K562 (cell line): ENCODE results near the gene PAQR6. TPM values are rescaled to one million over a fixed set of nuclear protein-coding genes. Genes with fewer than 3 reads are reported as not detected.

Source experiments
- ATF7 ChIP-seq: fragments of 450-650 bp; IDR thresholded peaks from 2 replicates; pipeline ENCODE4 v1.7.1; 2014; ENCODE audit warnings: mild to moderate bottlenecking, moderate library complexity
- BRCA1 ChIP-seq, 2 experiments: fragments of 450-650 bp in 1 of 2; sonication (generic) in 1 of 2; formaldehyde crosslinking in 1 of 2; IDR thresholded peaks; 2 replicates each; pipeline versions ENCODE4 v1.5.0 to v1.6.1; 2017 to 2020; ENCODE audit warnings: mild to moderate bottlenecking in 1 of 2, missing genetic modification reagents in 1 of 2
- CHD2 ChIP-seq: IDR thresholded peaks from 2 replicates; pipeline ENCODE4 v1.6.1; 2011; ENCODE audit warnings: low read depth, low read length
- FOXK2 ChIP-seq, 2 experiments: fragments of 450-650 bp; IDR thresholded peaks in 1 of 2; conservative IDR thresholded peaks in 1 of 2; 2 replicates each; pipeline ENCODE4 v1.6.1; 2016; ENCODE audit warnings: low read depth in 2 of 2, mild to moderate bottlenecking in 1 of 2
- HOMEZ ChIP-seq: fragments of 250-450 bp; sonication (Bioruptor Pico); IDR thresholded peaks from 2 replicates; pipeline ENCODE4 v1.4.0; 2020; ENCODE audit warnings: mild to moderate bottlenecking, moderate library complexity
- JUND ChIP-seq, 2 experiments: IDR thresholded peaks; 2 replicates in 1 of 2; 3 replicates in 1 of 2; pipeline ENCODE4 v1.6.1; 2011; ENCODE audit warnings: borderline replicate concordance in 2 of 2, low read depth in 2 of 2, low read length in 2 of 2, improper control_type of control experiment in 1 of 2, missing biosample characterization in 1 of 2, missing genetic modification characterization in 1 of 2, missing genetic modification reagents in 1 of 2
- MNT ChIP-seq, 2 experiments: fragments of 450-650 bp; conservative IDR thresholded peaks; 2 replicates each; pipeline ENCODE4 v1.6.1; 2017; ENCODE audit warnings: mild to moderate bottlenecking in 2 of 2, moderate library complexity in 2 of 2
- NCOA2 ChIP-seq, 2 experiments: fragments of 450-650 bp; IDR thresholded peaks; 2 replicates each; pipeline ENCODE4 v1.6.1; 2018; ENCODE audit warnings: mild to moderate bottlenecking in 2 of 2, moderate library complexity in 1 of 2; ENCODE audit not compliant: partially characterized antibody in 2 of 2
- NEUROD1 ChIP-seq: fragments of 150-350 bp; IDR thresholded peaks from 2 replicates; pipeline ENCODE4 v1.6.1; 2014; ENCODE audit warnings: borderline replicate concordance, low read length, low read depth; ENCODE audit not compliant: partially characterized antibody
- POLR2A ChIP-seq: fragments of 450-650 bp; conservative IDR thresholded peaks from 2 replicates; pipeline ENCODE4 v1.6.1; 2016
- SFPQ ChIP-seq: fragments of 200-400 bp; formaldehyde crosslinking; IDR thresholded peaks from 2 replicates; pipeline ENCODE4 v1.6.1; 2017; ENCODE audit warnings: mild to moderate bottlenecking, low read depth, low read length, moderate library complexity
- TARDBP ChIP-seq: fragments of 450-650 bp; IDR thresholded peaks from 2 replicates; pipeline ENCODE4 v1.6.1; 2016
- TEAD1 ChIP-seq, 2 experiments: fragments of 450-650 bp in 1 of 2; sonication (generic) in 1 of 2; formaldehyde crosslinking; IDR thresholded peaks; 2 replicates each; pipeline versions ENCODE4 v1.4.0 to v1.8.0; 2020 to 2022; ENCODE audit warnings: mild to moderate bottlenecking in 2 of 2, missing genetic modification reagents in 1 of 2
- YY1 ChIP-seq, 3 experiments: IDR thresholded peaks; 2 replicates each; pipeline ENCODE4 v1.6.1; 2011; ENCODE audit warnings: low read length in 2 of 3, mild to moderate bottlenecking in 2 of 3, moderate library complexity in 2 of 3, borderline replicate concordance in 1 of 3, control low read depth in 1 of 3, low read depth in 1 of 3; ENCODE audit not compliant: insufficient read depth in 3 of 3, insufficient replicate concordance in 2 of 3, control insufficient read depth in 1 of 3, insufficient read length in 1 of 3; ENCODE audit errors: extremely low read depth in 1 of 3
- ZNF146 ChIP-seq: IDR thresholded peaks from one replicate; pipeline ENCODE4 v1.6.1; 2018; ENCODE audit warnings: missing compliant biosample characterization; ENCODE audit not compliant: unreplicated experiment
- ZNF23 ChIP-seq: fragments of 250-450 bp; sonication (Bioruptor Pico); IDR thresholded peaks from 2 replicates; pipeline ENCODE4 v1.4.0; 2020; ENCODE audit warnings: mild to moderate bottlenecking
- ZNF431 ChIP-seq: sonication (generic); formaldehyde crosslinking; IDR thresholded peaks from 2 replicates; pipeline ENCODE4 v1.8.0; 2022; ENCODE audit warnings: mild to moderate bottlenecking, missing genetic modification reagents
- ZNF639 ChIP-seq, 2 experiments: fragments of 200-800 bp in 1 of 2; sonication (Bioruptor generic) in 1 of 2; sonication (generic) in 1 of 2; formaldehyde crosslinking in 1 of 2; IDR thresholded peaks in 1 of 2; conservative IDR thresholded peaks in 1 of 2; 2 replicates each; pipeline versions ENCODE4 v1.5.0 to v1.6.1; 2016 to 2020; ENCODE audit warnings: missing compliant biosample characterization in 1 of 2, missing genetic modification characterization in 1 of 2, missing genetic modification reagents in 1 of 2
- polyA plus RNA-seq, 8 experiments: library from polyadenylated mRNA; depleted of rRNA in 4 of 8; stranded (reverse) in 5 of 8; unstranded in 3 of 8; fragments of >200 nt; fragmentation: Nextera tagmentation in 2 of 8; fragmentation: Illumina TruSeq in 1 of 8; extraction: Ambion mirVana in 2 of 8; extraction: Trizol in 1 of 8; gene quantifications; 2 replicates each; pipeline versions ENCODE4 v1.2.1 to v1.2.3, GENCODE V29; 2011 to 2014; ENCODE audit warnings: inconsistent platforms in 1 of 8, missing spikeins in 1 of 8
- total RNA-seq, 7 experiments: library from RNA; depleted of rRNA in 6 of 7; stranded (reverse); fragments of >200 nt in 6 of 7; fragmentation: Illumina TruSeq in 2 of 7; extraction: Trizol in 2 of 7; gene quantifications; 2 replicates each; pipeline versions ENCODE4 v1.2.1 to v1.2.3, GENCODE V29; 2011 to 2021; ENCODE audit warnings: low replicate concordance in 1 of 7

Gene PAQR6
- total and polyA plus RNA-seq, 9 of the 15 experiments (the other 6 are each of a cell fraction or from before 2014, with no cell fraction given), result 0.07 to 1.8 (median 0.62) TPM

GRCh38 chr1:156212833-156213643, 34.8 kb downstream of the PAQR6 start, which contains the start of gene PMF1 (continued):
- TF ChIP-seq SFPQ (no peak), ZNF431 (CRISPR knock-in tag) (peak; percentile 72; the same call in 1 of the 2 replicates), ZNF639 (CRISPR knock-in tag; conservative IDR thresholded peaks at IDR 0.05 in 1 of 2, IDR thresholded peaks at IDR 0.05 in 1 of 2) (peak in 1 of 2 experiments; percentile 28; a peak in 1 of 4 replicates), POLR2A (peak; percentile 98), ZNF146 (CRISPR knock-in tag) (no peak), JUND (IDR thresholded peaks at IDR 0.05; ENCODE audit: borderline replicate concordance, low read depth, low read length) (peak; percentile 45; the same call in 1 of the 2 replicates), JUND (tag; IDR thresholded peaks at IDR 0.05; ENCODE audit: borderline replicate concordance, low read depth, low read length) (no peak), FOXK2 (conservative IDR thresholded peaks at IDR 0.05 in 1 of 2, IDR thresholded peaks at IDR 0.05 in 1 of 2; ENCODE audit: low read depth in 2 of 2) (peak; percentile 80 to 83), TARDBP (peak; percentile 54; the same call in 1 of the 2 replicates), NCOA2 (IDR thresholded peaks at IDR 0.05; ENCODE audit: partially characterized antibody in 2 of 2) (no peak), CHD2 (peak; percentile 97), NEUROD1 (peak; percentile 94), HOMEZ (no peak), BRCA1 (IDR thresholded peaks at IDR 0.05) (no peak), BRCA1 (CRISPR knock-in tag; IDR thresholded peaks at IDR 0.05) (no peak), YY1 (IDR thresholded peaks at IDR 0.05; ENCODE audit: borderline replicate concordance in 1 of 3, control insufficient read depth in 1 of 3, extremely low read depth in 1 of 3, insufficient read depth in 3 of 3, insufficient read length in 1 of 3, insufficient replicate concordance in 2 of 3, low read depth in 1 of 3, low read length in 2 of 3) (peak; percentile 78 to 98 (median 93)), ZNF23 (CRISPR knock-in tag) (no peak), TEAD1 (CRISPR knock-in tag; IDR thresholded peaks at IDR 0.05) (peak in 1 of 2 experiments; percentile 66; a peak in 2 of 4 replicates), ATF7 (peak; percentile 90), MNT (conservative IDR thresholded peaks at IDR 0.05) (peak; percentile 66 to 74)
